H9 (cell line): Measurements from ENCODE around the gene TTC32. TPM values are rescaled to one million over a fixed set of nuclear protein-coding genes. Genes with fewer than 3 reads are reported as not detected.

Source experiments
- DNase-seq: peaks from one replicate; pipeline ENCODE4 v3.0.0-alpha.2; 2017
- H2AFZ ChIP-seq: one replicate; pipeline ENCODE4 v1.6.1; 2013; ENCODE audit warnings: mild to moderate bottlenecking, low read length, control low read depth, moderate library complexity
- H2AK5ac ChIP-seq: 2 replicates; pipeline ENCODE4 v1.6.1; 2013; ENCODE audit warnings: low read length, control low read depth, mixed read lengths; ENCODE audit not compliant: insufficient read length
- H2BK120ac ChIP-seq: one replicate; pipeline ENCODE4 v1.6.1; 2013; ENCODE audit warnings: low read depth, mild to moderate bottlenecking, low read length, control low read depth, inconsistent platforms; ENCODE audit not compliant: poor library complexity, severe bottlenecking
- H2BK12ac ChIP-seq: 2 replicates; pipeline ENCODE4 v1.6.1; 2013; ENCODE audit warnings: low read length, control low read depth, mixed read lengths, low read depth; ENCODE audit not compliant: insufficient read length
- H2BK15ac ChIP-seq: 2 replicates; pipeline ENCODE4 v1.6.1; 2013; ENCODE audit warnings: low read depth, low read length, control low read depth
- H2BK20ac ChIP-seq: one replicate; pipeline ENCODE4 v1.6.1; 2013; ENCODE audit warnings: low read depth, mild to moderate bottlenecking, low read length, control low read depth, inconsistent platforms; ENCODE audit not compliant: poor library complexity, severe bottlenecking
- H2BK5ac ChIP-seq: 2 replicates; pipeline ENCODE4 v1.6.1; 2013; ENCODE audit warnings: low read length, control low read depth, mixed read lengths; ENCODE audit not compliant: insufficient read length
- H3K14ac ChIP-seq: 2 replicates; pipeline ENCODE4 v1.6.1; 2013; ENCODE audit warnings: low read length, control low read depth; ENCODE audit not compliant: insufficient read depth
- H3K18ac ChIP-seq: 2 replicates; pipeline ENCODE4 v1.6.1; 2013; ENCODE audit warnings: low read depth, mild to moderate bottlenecking, mixed read lengths, low read length, control low read depth; ENCODE audit not compliant: insufficient read length
- H3K23ac ChIP-seq: 2 replicates; pipeline ENCODE4 v1.6.1; 2013; ENCODE audit warnings: low read length, control low read depth, mixed read lengths, low read depth; ENCODE audit not compliant: insufficient read length
- H3K23me2 ChIP-seq: 2 replicates; pipeline ENCODE4 v1.6.1; 2013; ENCODE audit warnings: low read depth, mild to moderate bottlenecking, mixed read lengths, low read length, control low read depth; ENCODE audit not compliant: insufficient read length, poor library complexity, severe bottlenecking
- H3K27ac ChIP-seq: 2 replicates; pipeline ENCODE4 v1.5.1; 2013; ENCODE audit warnings: low read length, control low read depth, mixed read lengths, low read depth; ENCODE audit not compliant: insufficient read length
- H3K27me3 ChIP-seq: 2 replicates; pipeline ENCODE4 v1.6.1; 2013; ENCODE audit warnings: low read length, control low read depth, inconsistent platforms; ENCODE audit not compliant: insufficient read depth
- H3K4ac ChIP-seq: 2 replicates; pipeline ENCODE4 v1.6.1; 2013; ENCODE audit warnings: low read depth, mild to moderate bottlenecking, control low read depth, inconsistent platforms, low read length, moderate library complexity
- H3K4me1 ChIP-seq: 2 replicates; pipeline ENCODE4 v1.6.1; 2013; ENCODE audit warnings: low read length, control low read depth, inconsistent platforms; ENCODE audit not compliant: insufficient read depth
- H3K4me2 ChIP-seq: 2 replicates; pipeline ENCODE4 v1.6.1; 2013; ENCODE audit warnings: low read length, control low read depth, mixed read lengths; ENCODE audit not compliant: insufficient read length, insufficient read depth
- H3K56ac ChIP-seq: 2 replicates; pipeline ENCODE4 v1.6.1; 2013; ENCODE audit warnings: low read depth, mild to moderate bottlenecking, mixed read lengths, low read length, control low read depth; ENCODE audit not compliant: insufficient read length
- H3K79me1 ChIP-seq: 2 replicates; pipeline ENCODE4 v1.6.1; 2013; ENCODE audit warnings: low read depth, mild to moderate bottlenecking, moderate library complexity, low read length, control low read depth, inconsistent platforms; ENCODE audit not compliant: insufficient read depth, poor library complexity, severe bottlenecking
- H3K79me2 ChIP-seq: 2 replicates; pipeline ENCODE4 v1.6.1; 2013; ENCODE audit warnings: low read length, control low read depth, inconsistent platforms; ENCODE audit not compliant: insufficient read depth
- H3K9ac ChIP-seq: 2 replicates; pipeline ENCODE4 v1.6.1; 2013; ENCODE audit warnings: low read length, control low read depth, mixed read lengths; ENCODE audit not compliant: insufficient read length; ENCODE audit errors: extremely low read depth
- H3K9me3 ChIP-seq: one replicate; pipeline ENCODE4 v1.6.1; 2013; ENCODE audit warnings: low read depth, low read length, inconsistent platforms; ENCODE audit not compliant: control insufficient read depth
- H3T11ph ChIP-seq: one replicate; pipeline ENCODE4 v1.6.1; 2013; ENCODE audit warnings: mild to moderate bottlenecking, low read length, control low read depth, inconsistent platforms
- H4K20me1 ChIP-seq: one replicate; pipeline ENCODE4 v1.6.1; 2013; ENCODE audit not compliant: control insufficient read depth, insufficient read length, insufficient read depth
- H4K5ac ChIP-seq: 2 replicates; pipeline ENCODE4 v1.6.1; 2013; ENCODE audit warnings: low read depth, mild to moderate bottlenecking, mixed read lengths, low read length, control low read depth; ENCODE audit not compliant: insufficient read length
- H4K8ac ChIP-seq: replicated peaks from 2 replicates; pipeline ENCODE4 v1.6.1; 2013; ENCODE audit warnings: low read length, control low read depth, mixed read lengths, low read depth; ENCODE audit not compliant: insufficient read length
- H4K91ac ChIP-seq: 2 replicates; pipeline ENCODE4 v1.6.1; 2013; ENCODE audit warnings: low read depth, mild to moderate bottlenecking, moderate library complexity, mixed read lengths, low read length, control low read depth; ENCODE audit not compliant: insufficient read length
- H3K27ac Mint-ChIP-seq, 3 experiments: 2 replicates in 2 of 3; 3 replicates in 1 of 3; pipeline ENCODE4 v1.8.0; 2020 to 2021; ENCODE audit warnings: mixed read lengths in 3 of 3, mild to moderate bottlenecking in 1 of 3, moderate library complexity in 1 of 3
- H3K27me3 Mint-ChIP-seq: 2 replicates; pipeline ENCODE4 v1.8.0; 2021; ENCODE audit warnings: low read depth, mild to moderate bottlenecking, moderate library complexity, mixed read lengths
- H3K36me3 Mint-ChIP-seq, 3 experiments: 2 replicates in 2 of 3; 3 replicates in 1 of 3; pipeline ENCODE4 v1.8.0; 2020 to 2021; ENCODE audit warnings: low read depth in 3 of 3, mixed read lengths in 3 of 3; ENCODE audit not compliant: insufficient read depth in 1 of 3
- H3K4me1 Mint-ChIP-seq, 2 experiments: 2 replicates each; pipeline ENCODE4 v1.8.0; 2020; ENCODE audit warnings: mixed read lengths in 2 of 2
- H3K4me3 Mint-ChIP-seq, 2 experiments: 2 replicates in 1 of 2; 3 replicates in 1 of 2; pipeline ENCODE4 v1.8.0; 2020 to 2021; ENCODE audit warnings: mild to moderate bottlenecking in 2 of 2, mixed read lengths in 2 of 2, moderate library complexity in 1 of 2
- H3K9me3 Mint-ChIP-seq, 2 experiments: 2 replicates in 1 of 2; 3 replicates in 1 of 2; pipeline ENCODE4 v1.8.0; 2020; ENCODE audit warnings: mild to moderate bottlenecking in 2 of 2, mixed read lengths in 2 of 2, moderate library complexity in 1 of 2
- CTCF ChIP-seq: fragments of 200-600 bp; sonication (generic); conservative IDR thresholded peaks from 3 replicates; pipeline ENCODE4 v1.8.0; 2021; ENCODE audit warnings: antibody characterized with exemption, mild to moderate bottlenecking
- WGBS: extraction: QIAGEN DNeasy Blood & Tissue Kit; methylation state at CpG from one replicate; pipeline ENCODE4 v1.1.7; 2013; ENCODE audit warnings: missing lambda C conversion rate, low lambda C conversion rate, mixed read lengths; ENCODE audit not compliant: insufficient read length; ENCODE audit errors: extremely low coverage; 5-methylcytosine and 5-hydroxymethylcytosine counted together
- total RNA-seq: library from RNA; stranded (reverse); gene quantifications from 2 replicates; pipeline ENCODE4 v1.2.1, GENCODE V29; 2021

The TTC32 gene
- total RNA-seq, 1 experiment from 2014 or later: 8.9 TPM

- Histone ChIP-seq H3K79me2 (peaks cover 5% of the 10 kb centered on the region; the same call in 1 of the 2 replicates), H4K5ac (peak overlapping the region; percentile 55), H3K9me3 (no peaks in the 10 kb centered on the region), H3K56ac (peak overlapping the region; percentile 1), H2AK5ac (no peak overlapping the region), H2BK5ac (peak overlapping the region; percentile 46), H3K27me3 (no peaks in the 10 kb centered on the region), H3K23me2 (peaks cover 2% of the 10 kb centered on the region), H2BK15ac (no peak overlapping the region), H3K18ac (peak overlapping the region; percentile 72), H4K20me1 (no peaks in the 10 kb centered on the region), H2BK12ac (no peak overlapping the region), H2AFZ (no peak overlapping the region), H2BK120ac (no peak overlapping the region), H3K14ac (peak overlapping the region; percentile 86; the same call in 1 of the 2 replicates), H4K8ac (no peak overlapping the region), H3K23ac (no peak overlapping the region), H3K4ac (no peak overlapping the region), H2BK20ac (no peak overlapping the region), H3T11ph (no peak overlapping the region), H3K79me1 (peaks cover 6% of the 10 kb centered on the region), H3K9ac (peak overlapping the region; percentile 90), H3K4me1 (no peaks in the 10 kb centered on the region), H3K4me2 (peak overlapping the region; percentile 61), H4K91ac (no peak overlapping the region), H3K27ac (peak overlapping the region; percentile 47)
- no peaks in the 10 kb centered on the region; the same call in 1 of the 2 replicates for H3K27me3 Mint-ChIP-seq
- no peak for DNase-seq
- H3K4me3 Mint-ChIP-seq: peak overlapping the region; percentile 98 to 99
- H3K4me1 Mint-ChIP-seq: peaks cover 18 to 19% of the 10 kb centered on the region in 2 experiments
- no peak for TF ChIP-seq CTCF
- no peaks in the 10 kb centered on the region for H3K36me3 Mint-ChIP-seq
- no peaks in the 10 kb centered on the region for H3K9me3 Mint-ChIP-seq
- H3K27ac Mint-ChIP-seq: peak overlapping the region; percentile 98 to 100 (median 99)
- WGBS: no CpG with 5 or more reads among the region's 21 CpGs
Measured at GRCh38 chr2:19902216-19902740, 495 bp upstream of the TTC32 start.
